ENCODE measurements around the gene GPR108.
A peak's percentile ranks its signal among the peaks of the same experiment; 100 is the strongest.
"Not testable (repeated sequence)": the region's sequence is repeated elsewhere in the genome, so short reads cannot be mapped to it uniquely, and the experiment has no call there.

The GPR108 gene

GRCh38 chr19:6737284-6737872 lies at the start of gene GPR108:
GPR108 (minus strand) TSS chr19:6737580; CDS start chr19:6737576, 4 bp downstream.
- DNase-seq (peak; percentile 99), ATAC-seq (peak; percentile 78)

- DNase-seq (no peak), ATAC-seq (peak; percentile 45)
Measured at GRCh38 chr19:6779206-6779605, 41.8 kb upstream of the GPR108 start.

- DNase-seq (no peak), ATAC-seq (no peak)
Measured at GRCh38 chr19:6778386-6778785, 41.0 kb upstream of the GPR108 start.

- DNase-seq (no peak), ATAC-seq (no peak)
Measured at GRCh38 chr19:6777434-6777833, 40.1 kb upstream of the GPR108 start.

- ATAC-seq = no peak
- DNase-seq = no peak
Measured at GRCh38 chr19:6776999-6777398, 39.6 kb upstream of the GPR108 start.

GRCh38 chr19:6776045-6776444 lies 38.7 kb upstream of the GPR108 start:
- DNase-seq, ATAC-seq: not testable (repeated sequence)

GRCh38 chr19:6774821-6775707 lies 37.7 kb upstream of the GPR108 start:
- ATAC-seq (no peak), DNase-seq (no peak)

- DNase-seq (peak; percentile 78), ATAC-seq (peak; percentile 63)
Measured at GRCh38 chr19:6773323-6773931, 36.0 kb upstream of the GPR108 start.

- peak; percentile 11 for ATAC-seq
- no peak for DNase-seq
Measured at GRCh38 chr19:6772866-6773322, 35.5 kb upstream of the GPR108 start.

GRCh38 chr19:6772028-6772865 lies 34.9 kb upstream of the GPR108 start, which contains the start of gene VAV1:
VAV1 (plus strand) TSS chr19:6772708; CDS start chr19:6772808, 100 bp downstream.
- DNase-seq = peak; percentile 86
- ATAC-seq = peak; percentile 41

- not testable (repeated sequence) for DNase-seq, ATAC-seq
Measured at GRCh38 chr19:6771648-6772027, 34.3 kb upstream of the GPR108 start.

- DNase-seq (no peak), ATAC-seq (no peak)
Measured at GRCh38 chr19:6769006-6769619, 31.7 kb upstream of the GPR108 start.

GRCh38 chr19:6768236-6768785 lies 30.9 kb upstream of the GPR108 start:
- DNase-seq (peak; percentile 23), ATAC-seq (no peak)

- DNase-seq (peak; percentile 93), ATAC-seq (peak; percentile 78)
Measured at GRCh38 chr19:6767357-6768235, 30.2 kb upstream of the GPR108 start, which contains the start of gene SH2D3A. SH2D3A (minus strand) TSS chr19:6767435; CDS start chr19:6763748, 3,687 bp downstream.

- ATAC-seq (peak; percentile 20), DNase-seq (no peak)
Measured at GRCh38 chr19:6767081-6767356, 29.6 kb upstream of the GPR108 start.

GRCh38 chr19:6766357-6767080 lies 29.1 kb upstream of the GPR108 start:
- ATAC-seq (no peak), DNase-seq (no peak)

GRCh38 chr19:6765738-6766356 lies 28.5 kb upstream of the GPR108 start:
- no peak for DNase-seq
- ATAC-seq = no peak

GRCh38 chr19:6762253-6762797 lies 24.9 kb upstream of the GPR108 start:
- ATAC-seq, DNase-seq: not testable (repeated sequence)
